Fibroblast of lung (primary cell): ENCODE results near the gene HSD3B2. TPM values are rescaled to one million over a fixed set of nuclear protein-coding genes. Genes with fewer than 3 reads are reported as not detected.

Experiments used
- DNase-seq, 2 donors: peaks; one replicate each; pipeline versions ENCODE4 v3.0.0 to v3.0.0-alpha.2; 2010; ENCODE audit warnings: low read depth in 2 of 2
- H2AFZ ChIP-seq: 2 replicates; pipeline ENCODE4 v1.5.1; 2012; ENCODE audit warnings: low read length, control low read depth, inconsistent platforms
- H3K27ac ChIP-seq: 2 replicates; pipeline ENCODE4 v1.5.1; 2011; ENCODE audit warnings: low read length, control low read depth; ENCODE audit not compliant: insufficient read depth
- H3K27me3 ChIP-seq: 2 replicates; pipeline ENCODE4 v1.5.1; 2011; ENCODE audit warnings: mild to moderate bottlenecking, low read length; ENCODE audit not compliant: control insufficient read depth, insufficient read depth
- H3K36me3 ChIP-seq: 2 replicates; pipeline ENCODE4 v1.5.1; 2011; ENCODE audit warnings: low read length; ENCODE audit not compliant: control insufficient read depth, insufficient read depth
- H3K4me1 ChIP-seq: 2 replicates; pipeline ENCODE4 v1.5.1; 2011; ENCODE audit warnings: low read length; ENCODE audit not compliant: control insufficient read depth, insufficient read depth; ENCODE audit errors: extremely low read depth
- H3K4me2 ChIP-seq: 2 replicates; pipeline ENCODE4 v1.5.1; 2011; ENCODE audit warnings: low read length, control low read depth; ENCODE audit not compliant: insufficient read depth; ENCODE audit errors: extremely low read depth
- H3K4me3 ChIP-seq, 4 experiments: fragments of 200-600 bp in 1 of 4; sonication (generic) in 1 of 4; replicated peaks in 1 of 4; 2 replicates each; pipeline ENCODE4 v1.5.1; 2011 to 2016; ENCODE audit warnings: low read length in 4 of 4, low read depth in 3 of 4, mild to moderate bottlenecking in 3 of 4, control low read depth in 2 of 4, inconsistent platforms in 1 of 4, mixed read lengths in 1 of 4; ENCODE audit not compliant: insufficient read depth in 1 of 4; ENCODE audit errors: control extremely low read depth in 1 of 4
- H3K79me2 ChIP-seq: 2 replicates; pipeline ENCODE4 v1.5.1; 2012; ENCODE audit warnings: mild to moderate bottlenecking, low read length, inconsistent platforms; ENCODE audit not compliant: control insufficient read depth, insufficient read depth
- H3K9ac ChIP-seq: 2 replicates; pipeline ENCODE4 v1.5.1; 2011; ENCODE audit warnings: mild to moderate bottlenecking, low read length, control low read depth; ENCODE audit not compliant: insufficient read depth
- H3K9me3 ChIP-seq: 2 replicates; pipeline ENCODE4 v1.5.1; 2012; ENCODE audit warnings: low read depth, low read length; ENCODE audit not compliant: control insufficient read depth, insufficient read depth
- H4K20me1 ChIP-seq: 2 replicates; pipeline ENCODE4 v1.5.1; 2011; ENCODE audit warnings: low read length; ENCODE audit not compliant: control insufficient read depth, insufficient read depth; ENCODE audit errors: extremely low read depth
- EZH2 ChIP-seq: IDR thresholded peaks from 2 replicates; pipeline ENCODE4 v1.5.1; 2012; ENCODE audit warnings: low read length, control low read depth, mild to moderate bottlenecking; ENCODE audit errors: missing control alignments
- polyA plus RNA-seq, 2 donors: library from polyadenylated mRNA; depleted of rRNA in 1 of 2; stranded (reverse) in 1 of 2; unstranded in 1 of 2; fragments of >200 nt; gene quantifications; 2 replicates each; pipeline ENCODE4 v1.2.1, GENCODE V29; 2011 to 2012; ENCODE audit warnings: missing spikeins in 1 of 2
- total RNA-seq: library from RNA; depleted of rRNA; stranded (reverse); fragments of >200 nt; gene quantifications from 2 replicates; pipeline ENCODE4 v1.2.1, GENCODE V29; 2014
- TF ChIP-seq, protein P1 (sequence below), 2 donors: IDR thresholded peaks in 1 of 2; conservative IDR thresholded peaks in 1 of 2; 1 replicate in 1 of 2; 2 replicates in 1 of 2; pipeline ENCODE4 v1.5.1; 2011 to 2012; ENCODE audit warnings: low read length in 2 of 2, control low read depth in 1 of 2, inconsistent platforms in 1 of 2, low read depth in 1 of 2, mild to moderate bottlenecking in 1 of 2

The HSD3B2 gene
- total and polyA plus RNA-seq, 2 donors (not counting 1 experiment from before 2014, with no cell fraction given): not detected

DNA sequence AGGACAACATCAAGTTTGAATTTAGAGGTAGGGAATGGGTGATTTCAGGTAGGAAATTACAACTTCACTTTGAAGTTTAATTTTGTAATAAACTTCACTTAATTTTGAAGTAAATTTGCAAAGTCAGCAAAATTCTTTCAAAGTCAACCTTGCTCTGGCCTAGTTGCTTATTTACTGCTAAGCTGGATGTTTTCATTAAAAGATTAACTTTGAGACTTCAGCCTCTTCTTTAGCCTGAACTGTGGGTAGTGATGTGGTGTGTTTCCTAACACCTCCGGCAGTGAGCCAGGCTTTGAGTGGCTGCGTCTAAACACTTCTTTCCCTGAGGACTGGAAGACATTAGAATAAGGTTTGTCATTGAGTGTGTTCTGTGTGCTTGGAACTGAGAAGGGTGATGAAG, 46.4 kb upstream of the HSD3B2 start, which contains the start of gene HAO2:
Gene HAO2, plus strand, starts transcription at position 232 of the 400 bp plus-strand sequence. CDS start 12,301 bp downstream, outside the sequence.
- Histone ChIP-seq H4K20me1 (no peaks in the 10 kb centered on the region), H3K79me2 (no peaks in the 10 kb centered on the region), H2AFZ (no peak within 1 kb of the TSS), H3K4me1 (no peaks in the 10 kb centered on the region), H3K36me3 (no peaks in the 10 kb centered on the region), H3K9ac (no peak within 1 kb of the TSS), H3K4me2 (no peak within 1 kb of the TSS), H3K27ac (no peak within 1 kb of the TSS), H3K9me3 (no peaks in the 10 kb centered on the region), H3K27me3 (no peaks in the 10 kb centered on the region), H3K4me3 (no peak within 1 kb of the TSS)
- DNase-seq: no peak
- TF ChIP-seq, protein P1, sequence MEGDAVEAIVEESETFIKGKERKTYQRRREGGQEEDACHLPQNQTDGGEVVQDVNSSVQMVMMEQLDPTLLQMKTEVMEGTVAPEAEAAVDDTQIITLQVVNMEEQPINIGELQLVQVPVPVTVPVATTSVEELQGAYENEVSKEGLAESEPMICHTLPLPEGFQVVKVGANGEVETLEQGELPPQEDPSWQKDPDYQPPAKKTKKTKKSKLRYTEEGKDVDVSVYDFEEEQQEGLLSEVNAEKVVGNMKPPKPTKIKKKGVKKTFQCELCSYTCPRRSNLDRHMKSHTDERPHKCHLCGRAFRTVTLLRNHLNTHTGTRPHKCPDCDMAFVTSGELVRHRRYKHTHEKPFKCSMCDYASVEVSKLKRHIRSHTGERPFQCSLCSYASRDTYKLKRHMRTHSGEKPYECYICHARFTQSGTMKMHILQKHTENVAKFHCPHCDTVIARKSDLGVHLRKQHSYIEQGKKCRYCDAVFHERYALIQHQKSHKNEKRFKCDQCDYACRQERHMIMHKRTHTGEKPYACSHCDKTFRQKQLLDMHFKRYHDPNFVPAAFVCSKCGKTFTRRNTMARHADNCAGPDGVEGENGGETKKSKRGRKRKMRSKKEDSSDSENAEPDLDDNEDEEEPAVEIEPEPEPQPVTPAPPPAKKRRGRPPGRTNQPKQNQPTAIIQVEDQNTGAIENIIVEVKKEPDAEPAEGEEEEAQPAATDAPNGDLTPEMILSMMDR (conservative IDR thresholded peaks at IDR 0.05 in 1 of 2, IDR thresholded peaks at IDR 0.05 in 1 of 2; ENCODE audit: low read depth in 1 of 2, low read length in 2 of 2): no peak
- TF ChIP-seq EZH2: no peak

DNA sequence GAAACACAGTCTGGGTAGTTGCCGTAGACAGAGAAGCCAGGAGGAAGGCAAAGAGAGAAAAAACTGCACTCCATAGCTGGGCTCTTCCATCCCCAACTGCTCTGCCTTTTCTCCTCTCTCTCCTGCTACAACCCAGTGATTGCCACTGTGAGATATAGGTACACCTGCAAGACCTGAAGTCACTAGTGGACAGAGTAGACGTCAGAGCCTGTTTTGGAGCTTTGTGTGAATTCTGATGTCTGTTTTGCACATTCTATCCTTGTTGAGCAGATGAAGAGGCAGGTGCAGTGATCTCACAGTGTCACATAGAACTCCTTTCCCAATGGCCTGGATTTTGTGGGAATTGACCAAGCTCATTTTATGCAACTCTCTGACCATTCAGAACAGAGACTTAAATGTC, 44.2 kb upstream of the HSD3B2 start:
- no peaks in the 10 kb centered on the region for H3K9me3 ChIP-seq
- H3K4me2 ChIP-seq: no peak overlapping the region
- H3K36me3 ChIP-seq: no peaks in the 10 kb centered on the region
- no peak overlapping the region for H2AFZ ChIP-seq
- no peak for DNase-seq
- H3K4me3 ChIP-seq: no peak overlapping the region
- TF ChIP-seq, protein P1 (conservative IDR thresholded peaks at IDR 0.05 in 1 of 2, IDR thresholded peaks at IDR 0.05 in 1 of 2; ENCODE audit: low read depth in 1 of 2, low read length in 2 of 2): no peak
- TF ChIP-seq EZH2: no peak
- no peak overlapping the region for H3K27ac ChIP-seq
- no peaks in the 10 kb centered on the region for H4K20me1 ChIP-seq
- H3K79me2 ChIP-seq: no peaks in the 10 kb centered on the region
- H3K27me3 ChIP-seq: no peaks in the 10 kb centered on the region
- H3K9ac ChIP-seq: no peak overlapping the region
- no peaks in the 10 kb centered on the region for H3K4me1 ChIP-seq

DNA sequence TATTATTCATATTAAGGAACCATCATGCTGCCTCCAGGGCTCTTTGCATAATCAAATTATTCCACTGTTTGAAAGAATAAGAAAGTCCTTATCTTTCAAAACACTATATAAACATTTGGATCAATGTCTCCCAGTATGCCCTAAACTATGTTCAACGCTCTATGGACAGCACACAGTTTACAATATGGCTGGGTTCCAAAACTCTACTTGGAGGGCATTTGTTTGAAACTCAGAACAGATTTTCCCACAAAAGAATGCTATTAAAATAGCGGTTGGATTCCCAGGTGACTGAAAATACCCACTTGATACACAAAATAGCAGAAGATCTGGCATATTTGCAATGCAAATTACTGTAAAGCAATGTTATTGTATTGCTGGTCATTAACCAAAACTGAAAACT, 43.1 kb upstream of the HSD3B2 start:
- Histone ChIP-seq H3K4me1 (no peaks in the 10 kb centered on the region), H3K27me3 (no peaks in the 10 kb centered on the region), H3K9ac (no peak overlapping the region), H3K9me3 (no peaks in the 10 kb centered on the region), H3K79me2 (no peaks in the 10 kb centered on the region), H3K4me2 (no peak overlapping the region), H3K4me3 (no peak overlapping the region), H3K27ac (no peak overlapping the region), H4K20me1 (no peaks in the 10 kb centered on the region), H2AFZ (no peak overlapping the region), H3K36me3 (no peaks in the 10 kb centered on the region)
- TF ChIP-seq, protein P1 (conservative IDR thresholded peaks at IDR 0.05 in 1 of 2, IDR thresholded peaks at IDR 0.05 in 1 of 2; ENCODE audit: low read depth in 1 of 2, low read length in 2 of 2): no peak
- DNase-seq: no peak
